Lower leg skin (tissue), 4 donors: ENCODE measurements around the gene C16orf86. TPM values are rescaled to one million over a fixed set of nuclear protein-coding genes. Genes with fewer than 3 reads are reported as not detected.

Source experiments
- DNase-seq, 2 donors: peaks; one replicate each; pipeline ENCODE4 v3.0.0-alpha.2; 2019; ENCODE audit warnings: low spot score in 2 of 2
- H3K4me3 ChIP-seq: fragments of 200-600 bp; sonication (generic); 2 replicates; pipeline ENCODE4 v1.5.1; 2017; ENCODE audit warnings: mild to moderate bottlenecking, low read depth; ENCODE audit not compliant: poor library complexity, severe bottlenecking
- POLR2A ChIP-seq, 2 donors: fragments of 450-650 bp; IDR thresholded peaks; one replicate each; pipeline ENCODE4 v1.6.1; 2016 to 2017; ENCODE audit warnings: antibody characterized with exemption in 2 of 2, mild to moderate bottlenecking in 1 of 2, moderate library complexity in 1 of 2
- WGBS, 2 donors: methylation state at CpG; one replicate each; pipeline ENCODE4 v1.1.5; 2018; 5-methylcytosine and 5-hydroxymethylcytosine counted together
- intact Hi-C: fragments of 100-400 bp; cut with DNase I; formaldehyde crosslinking; loops from one replicate; pipeline ENCODE4 v1.15.0; 2023; ENCODE audit warnings: low total_unique reads
- total RNA-seq, 4 donors: library from RNA; depleted of rRNA; stranded (reverse); fragments of >200 nt; gene quantifications; one replicate each; pipeline ENCODE4 v1.1.0, GENCODE V29; 2016
- TF ChIP-seq, protein P1 (sequence below), 3 donors: fragments of 450-650 bp; IDR thresholded peaks; one replicate each; pipeline ENCODE4 v1.5.1; 2016; ENCODE audit warnings: antibody characterized with exemption in 3 of 3, mild to moderate bottlenecking in 3 of 3, moderate library complexity in 2 of 3

The C16orf86 gene
- total RNA-seq, 4 donors from 2014 or later, result 2.2 to 10.4 (median 7.2) TPM

GRCh38 chr16:67709050-67709449 lies 42.4 kb downstream of the C16orf86 start:
- no peak for DNase-seq
- intact Hi-C loops, result no loop called here
- WGBS, 2 donors, result 96 to 97% methylated on average over 1 of the region's 1 CpG
- no peak overlapping the region for H3K4me3 ChIP-seq
- TF ChIP-seq POLR2A (IDR thresholded peaks at IDR 0.05), result no peak
- TF ChIP-seq, protein P1, sequence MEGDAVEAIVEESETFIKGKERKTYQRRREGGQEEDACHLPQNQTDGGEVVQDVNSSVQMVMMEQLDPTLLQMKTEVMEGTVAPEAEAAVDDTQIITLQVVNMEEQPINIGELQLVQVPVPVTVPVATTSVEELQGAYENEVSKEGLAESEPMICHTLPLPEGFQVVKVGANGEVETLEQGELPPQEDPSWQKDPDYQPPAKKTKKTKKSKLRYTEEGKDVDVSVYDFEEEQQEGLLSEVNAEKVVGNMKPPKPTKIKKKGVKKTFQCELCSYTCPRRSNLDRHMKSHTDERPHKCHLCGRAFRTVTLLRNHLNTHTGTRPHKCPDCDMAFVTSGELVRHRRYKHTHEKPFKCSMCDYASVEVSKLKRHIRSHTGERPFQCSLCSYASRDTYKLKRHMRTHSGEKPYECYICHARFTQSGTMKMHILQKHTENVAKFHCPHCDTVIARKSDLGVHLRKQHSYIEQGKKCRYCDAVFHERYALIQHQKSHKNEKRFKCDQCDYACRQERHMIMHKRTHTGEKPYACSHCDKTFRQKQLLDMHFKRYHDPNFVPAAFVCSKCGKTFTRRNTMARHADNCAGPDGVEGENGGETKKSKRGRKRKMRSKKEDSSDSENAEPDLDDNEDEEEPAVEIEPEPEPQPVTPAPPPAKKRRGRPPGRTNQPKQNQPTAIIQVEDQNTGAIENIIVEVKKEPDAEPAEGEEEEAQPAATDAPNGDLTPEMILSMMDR (IDR thresholded peaks at IDR 0.05), result no peak

DNA sequence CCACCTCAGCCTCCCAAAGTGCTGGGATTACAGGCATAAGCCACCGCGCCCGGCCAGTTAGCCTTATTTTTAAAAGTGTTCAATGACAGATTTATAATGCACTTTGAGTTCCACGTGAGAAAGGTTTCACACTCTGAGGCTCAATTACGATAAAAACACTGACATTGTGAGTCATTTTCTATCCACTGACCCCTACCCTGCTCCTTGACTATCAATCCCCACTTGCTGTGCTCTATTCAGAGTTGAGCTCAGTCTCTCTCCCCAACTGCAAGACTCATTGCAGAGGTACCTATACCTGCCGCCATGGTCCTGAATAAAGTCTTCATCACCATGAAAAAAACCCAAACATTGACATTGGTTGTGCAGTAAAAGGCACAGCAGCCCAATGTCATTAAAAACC lies 44.0 kb downstream of the C16orf86 start:
- intact Hi-C loops, result no loop called here
- DNase-seq, result no peak

GRCh38 chr16:67713647-67714273 lies 47.1 kb downstream of the C16orf86 start:
- intact Hi-C loops, result no loop called here
- TF ChIP-seq, protein P1 (IDR thresholded peaks at IDR 0.05), result no peak
- TF ChIP-seq POLR2A (IDR thresholded peaks at IDR 0.05), result no peak
- DNase-seq, result no peak
- H3K4me3 ChIP-seq, result no peak overlapping the region
- WGBS, 2 donors, result 79 to 88% methylated on average over 5 of the region's 5 CpGs

More for the DNA sequence above, 44.0 kb downstream of the C16orf86 start:
- WGBS, 2 donors, result 89 to 93% methylated on average over 6 of the region's 6 CpGs
- TF ChIP-seq, protein P1 (IDR thresholded peaks at IDR 0.05), result no peak
- TF ChIP-seq POLR2A (IDR thresholded peaks at IDR 0.05), result no peak
- no peak overlapping the region for H3K4me3 ChIP-seq

- intact Hi-C loops, result no loop called here
- WGBS, 2 donors, result 67 to 81% methylated on average over 1 of the region's 1 CpG
- TF ChIP-seq POLR2A (IDR thresholded peaks at IDR 0.05), result no peak
- TF ChIP-seq, protein P1 (IDR thresholded peaks at IDR 0.05), result no peak
- DNase-seq, result no peak
- no peak overlapping the region for H3K4me3 ChIP-seq
Observed at GRCh38 chr16:67714522-67714921, 47.9 kb downstream of the C16orf86 start.

DNA sequence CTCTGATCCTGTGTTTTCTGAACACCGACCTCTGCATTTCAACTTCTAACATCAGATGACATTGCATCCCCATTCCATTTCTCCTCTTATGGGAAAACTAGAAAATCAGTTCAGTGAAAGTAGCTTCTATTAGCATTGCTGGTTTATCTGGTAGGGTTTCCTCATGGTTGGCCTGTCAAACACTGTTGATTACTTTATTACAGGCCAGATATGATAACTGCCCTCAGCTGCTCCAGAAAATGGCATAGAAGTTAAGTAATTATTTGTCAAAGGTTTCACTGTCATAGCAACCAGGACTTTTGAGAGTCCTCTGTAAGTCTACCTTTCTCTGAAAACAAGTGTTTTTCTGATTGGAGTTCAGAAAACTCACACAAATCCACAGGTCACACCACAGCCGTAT lies 49.5 kb downstream of the C16orf86 start:
- 93 to 95% methylated on average over 2 of the region's 2 CpGs for WGBS, 2 donors
- DNase-seq, result no peak
- TF ChIP-seq, protein P1 (IDR thresholded peaks at IDR 0.05), result no peak
- TF ChIP-seq POLR2A (IDR thresholded peaks at IDR 0.05), result no peak
- intact Hi-C loops, result no loop called here
- no peak overlapping the region for H3K4me3 ChIP-seq

Other genes starting within 250 kb of the C16orf86 start
- gene HSD11B2, start 235.7 kb upstream of the C16orf86 start, total RNA-seq, result 100 to 1,000 TPM in 1 of 4 donors, 10 to 100 TPM in 3; 63.2 to 121 (median 80.8) TPM
- gene ATP6V0D1, start 185.7 kb upstream of the C16orf86 start, total RNA-seq, result 100 to 1,000 TPM; 114 to 141 (median 131) TPM
- gene AGRP, start 183.3 kb upstream of the C16orf86 start, total RNA-seq, result not detected
- gene RIPOR1, start 138.0 kb upstream of the C16orf86 start, total RNA-seq, result 10 to 100 TPM; 19.3 to 28.6 (median 23.6) TPM
- gene CTCF, start 104.3 kb upstream of the C16orf86 start, total RNA-seq, result 10 to 100 TPM; 41.0 to 49.9 (median 44.2) TPM
- 1 to 10 TPM in 2 of 4 donors, under 1 TPM in 2; 0.91 to 4.7 (median 1.9) TPM for gene CARMIL2, start 21.7 kb upstream of the C16orf86 start, total RNA-seq
- gene ACD, start 6.6 kb upstream of the C16orf86 start, total RNA-seq, result 10 to 100 TPM; 18.7 to 31.1 (median 23.4) TPM
- 1 to 10 TPM; 2.1 to 3.5 (median 2.4) TPM for gene PARD6A, start 5.9 kb upstream of the C16orf86 start, total RNA-seq
- 10 to 100 TPM; 14.5 to 21.2 (median 17.5) TPM for gene ENKD1, start 64 bp upstream of the C16orf86 start, total RNA-seq
- gene GFOD2, start 52.5 kb downstream of the C16orf86 start, total RNA-seq, result 10 to 100 TPM; 31.7 to 41.4 (median 33.5) TPM
- gene RANBP10, start 139.7 kb downstream of the C16orf86 start, total RNA-seq, result 10 to 100 TPM; 15.0 to 24.6 (median 17.9) TPM
- under 1 TPM in 3 of 4 donors, not detected in 1; 0.15 to 0.75 (median 0.15) TPM for gene TSNAXIP1, start 140.1 kb downstream of the C16orf86 start, total RNA-seq
- 100 to 1,000 TPM in 1 of 4 donors, 10 to 100 TPM in 3; 61.3 to 102 (median 75.9) TPM for gene THAP11, start 175.5 kb downstream of the C16orf86 start, total RNA-seq
- 100 to 1,000 TPM in 3 of 4 donors, 10 to 100 TPM in 1; 88.5 to 136 (median 109) TPM for gene NUTF2, start 180.1 kb downstream of the C16orf86 start, total RNA-seq
- 100 to 1,000 TPM in 3 of 4 donors, 10 to 100 TPM in 1; 77.6 to 205 (median 106) TPM for gene CENPT, start 180.9 kb downstream of the C16orf86 start, total RNA-seq
- gene EDC4, start 206.2 kb downstream of the C16orf86 start, total RNA-seq, result 10 to 100 TPM; 38.6 to 86.5 (median 56.7) TPM
- gene NRN1L, start 218.1 kb downstream of the C16orf86 start, total RNA-seq, result 1 to 10 TPM in 1 of 4 donors, under 1 TPM in 2, not detected in 1; 0.65 to 3.7 (median 0.80) TPM
- 10 to 100 TPM; 11.1 to 17.9 (median 14.4) TPM for gene PSKH1, start 226.4 kb downstream of the C16orf86 start, total RNA-seq